Caco-2 (cell line): ENCODE results near the gene GABRD. TPM values are rescaled to one million over a fixed set of nuclear protein-coding genes. Genes with fewer than 3 reads are reported as not detected.

Experiments
- BruUV-seq: library from RNA; stranded (reverse); fragments of 400-500 nt; replicated peaks from 2 replicates; lab custom pipeline; 2021; lab: Mats Ljungman, UMichigan
- CTCF ChIA-PET: fragments of 300-600 bp; sonication (Branson Sonifier 250); formaldehyde crosslinking; loops from one replicate; lab custom pipeline; 2022; ENCODE audit warnings: antibody characterized with exemption; lab: Charles Lee
- POLR2A ChIA-PET: fragments of 300-600 bp; sonication (Branson Sonifier 250); formaldehyde crosslinking; loops from one replicate; lab custom pipeline; 2022; ENCODE audit warnings: antibody characterized with exemption; lab: Charles Lee
- DNase-seq, 2 experiments: peaks; one replicate each; pipeline versions ENCODE4 v3.0.0 to v3.0.0-alpha.2; 2020 to 2022
- H3K27me3 ChIP-seq: replicated peaks from 2 replicates; pipeline ENCODE4 v1.6.0; 2011; ENCODE audit warnings: low read length; ENCODE audit not compliant: control insufficient read depth, insufficient read depth
- H3K36me3 ChIP-seq: 2 replicates; pipeline ENCODE4 v1.5.1; 2011; ENCODE audit warnings: low read length; ENCODE audit not compliant: control insufficient read depth, insufficient read depth
- H3K4me1 ChIP-seq: fragments of 250-450 bp; sonication (Bioruptor Pico); 2 replicates; pipeline ENCODE4 v1.5.1; 2020; ENCODE audit warnings: mild to moderate bottlenecking
- H3K4me3 ChIP-seq: 2 replicates; pipeline ENCODE4 v1.5.1; 2011; ENCODE audit warnings: low read depth, mild to moderate bottlenecking, control low read depth, low read length
- H3K9me3 ChIP-seq: fragments of 250-450 bp; sonication (Bioruptor Pico); 2 replicates; pipeline ENCODE4 v1.5.1; 2020; ENCODE audit warnings: mild to moderate bottlenecking, moderate library complexity
- H3K27ac Mint-ChIP-seq: one replicate; pipeline ENCODE4 v1.8.0; 2022; ENCODE audit warnings: mixed read lengths; ENCODE audit not compliant: unreplicated experiment
- H3K27me3 Mint-ChIP-seq: one replicate; pipeline ENCODE4 v1.8.0; 2022; ENCODE audit warnings: mixed read lengths; ENCODE audit not compliant: insufficient read depth, unreplicated experiment
- H3K36me3 Mint-ChIP-seq: one replicate; pipeline ENCODE4 v1.8.0; 2022; ENCODE audit warnings: mild to moderate bottlenecking, mixed read lengths; ENCODE audit not compliant: insufficient read depth, unreplicated experiment
- H3K4me1 Mint-ChIP-seq: one replicate; pipeline ENCODE4 v1.8.0; 2022; ENCODE audit warnings: low read depth, mixed read lengths; ENCODE audit not compliant: unreplicated experiment
- H3K4me3 Mint-ChIP-seq: one replicate; pipeline ENCODE4 v1.8.0; 2022; ENCODE audit warnings: mild to moderate bottlenecking, moderate library complexity, mixed read lengths; ENCODE audit not compliant: unreplicated experiment
- H3K9me3 Mint-ChIP-seq: one replicate; pipeline ENCODE4 v1.8.0; 2022; ENCODE audit warnings: mixed read lengths; ENCODE audit not compliant: unreplicated experiment
- CTCF ChIP-seq, 2 experiments: fragments of 200-600 bp in 1 of 2; IDR thresholded peaks; 1 replicate in 1 of 2; 2 replicates in 1 of 2; pipeline versions ENCODE4 v1.5.1 to v1.8.0; 2011 to 2022; ENCODE audit warnings: antibody characterized with exemption in 1 of 2, control low read depth in 1 of 2, inconsistent platforms in 1 of 2, low read depth in 1 of 2, low read length in 1 of 2, mild to moderate bottlenecking in 1 of 2, moderate library complexity in 1 of 2; ENCODE audit not compliant: insufficient read depth in 1 of 2, severe bottlenecking in 1 of 2, unreplicated experiment in 1 of 2
- intact Hi-C: fragments of 100-400 bp; cut with micrococcal nuclease; formaldehyde crosslinking; loops from one replicate; pipeline ENCODE4 v1.10.0; 2022; ENCODE audit not compliant: unreplicated experiment
- total RNA-seq: library from RNA; stranded (reverse); gene quantifications from 2 replicates; pipeline ENCODE4 v1.2.3, GENCODE V29; 2022

The GABRD gene
- total RNA-seq, 1 experiment from 2014 or later: 0.34 TPM

- no TSS peak for BruUV-seq
- TF ChIP-seq CTCF (IDR thresholded peaks at IDR 0.05; ENCODE audit: insufficient read depth in 1 of 2, low read depth in 1 of 2, low read length in 1 of 2, severe bottlenecking in 1 of 2, unreplicated experiment in 1 of 2): no peak
- H3K4me3 ChIP-seq: no peak overlapping the region
- H3K4me3 Mint-ChIP-seq: peak overlapping the region; percentile 72
- H3K36me3 Mint-ChIP-seq: no peaks in the 10 kb centered on the region
- H3K36me3 ChIP-seq: no peaks in the 10 kb centered on the region
- intact Hi-C loops: no loop called here
- ChIA-PET CTCF (no interaction called here), POLR2A (no interaction called here)
- no peaks in the 10 kb centered on the region for H3K9me3 ChIP-seq
- H3K27me3 Mint-ChIP-seq: peaks cover 22% of the 10 kb centered on the region
- no peaks in the 10 kb centered on the region; the same call in none of the 2 replicates for H3K27me3 ChIP-seq
- no peak for DNase-seq
- no peak overlapping the region for H3K27ac Mint-ChIP-seq
- H3K4me1 ChIP-seq: no peaks in the 10 kb centered on the region
- no peaks in the 10 kb centered on the region for H3K9me3 Mint-ChIP-seq
- H3K4me1 Mint-ChIP-seq: no peaks in the 10 kb centered on the region
These were observed 651 bp upstream of the GABRD start for GRCh38 chr1:2018217-2019171.

- Mint-ChIP-seq H3K27ac (no peak overlapping the region), H3K27me3 (peaks cover 22% of the 10 kb centered on the region)
- peak overlapping the region; percentile 18 for H3K4me3 ChIP-seq
These were observed 595 bp downstream of the GABRD start for GRCh38 chr1:2019571-2020309.

More at GRCh38 chr1:2019571-2020309, 595 bp downstream of the GABRD start:
- no peaks in the 10 kb centered on the region for H3K9me3 Mint-ChIP-seq
- no peaks in the 10 kb centered on the region for H3K9me3 ChIP-seq
- no peaks in the 10 kb centered on the region for H3K4me1 Mint-ChIP-seq
- no TSS peak for BruUV-seq
- TF ChIP-seq CTCF (IDR thresholded peaks at IDR 0.05; ENCODE audit: insufficient read depth in 1 of 2, low read depth in 1 of 2, low read length in 1 of 2, severe bottlenecking in 1 of 2, unreplicated experiment in 1 of 2): no peak
- no peaks in the 10 kb centered on the region for H3K36me3 Mint-ChIP-seq
- H3K4me1 ChIP-seq: no peaks in the 10 kb centered on the region
- DNase-seq: peak in 1 of 2 experiments; percentile 63
- intact Hi-C loops: no loop called here
- no peaks in the 10 kb centered on the region for H3K36me3 ChIP-seq
- POLR2A ChIA-PET: no interaction called here
- no peaks in the 10 kb centered on the region; the same call in none of the 2 replicates for H3K27me3 ChIP-seq
- CTCF ChIA-PET: interaction anchor here (0.7 kb wide), 1 partner anchor 185 kb away, joined by 3 read pairs; no protein-coding TSS in a partner anchor
- no peak overlapping the region for H3K4me3 Mint-ChIP-seq
